CD4-positive, alpha-beta T cell treated with Interleukin-4 for 4 hours (primary cell): Measurements from ENCODE around the gene PLSCR3.

Source experiments
- DNase-seq: peaks from one replicate; pipeline ENCODE4 v3.0.0-alpha.2; 2020

PLSCR3 gene

DNA sequence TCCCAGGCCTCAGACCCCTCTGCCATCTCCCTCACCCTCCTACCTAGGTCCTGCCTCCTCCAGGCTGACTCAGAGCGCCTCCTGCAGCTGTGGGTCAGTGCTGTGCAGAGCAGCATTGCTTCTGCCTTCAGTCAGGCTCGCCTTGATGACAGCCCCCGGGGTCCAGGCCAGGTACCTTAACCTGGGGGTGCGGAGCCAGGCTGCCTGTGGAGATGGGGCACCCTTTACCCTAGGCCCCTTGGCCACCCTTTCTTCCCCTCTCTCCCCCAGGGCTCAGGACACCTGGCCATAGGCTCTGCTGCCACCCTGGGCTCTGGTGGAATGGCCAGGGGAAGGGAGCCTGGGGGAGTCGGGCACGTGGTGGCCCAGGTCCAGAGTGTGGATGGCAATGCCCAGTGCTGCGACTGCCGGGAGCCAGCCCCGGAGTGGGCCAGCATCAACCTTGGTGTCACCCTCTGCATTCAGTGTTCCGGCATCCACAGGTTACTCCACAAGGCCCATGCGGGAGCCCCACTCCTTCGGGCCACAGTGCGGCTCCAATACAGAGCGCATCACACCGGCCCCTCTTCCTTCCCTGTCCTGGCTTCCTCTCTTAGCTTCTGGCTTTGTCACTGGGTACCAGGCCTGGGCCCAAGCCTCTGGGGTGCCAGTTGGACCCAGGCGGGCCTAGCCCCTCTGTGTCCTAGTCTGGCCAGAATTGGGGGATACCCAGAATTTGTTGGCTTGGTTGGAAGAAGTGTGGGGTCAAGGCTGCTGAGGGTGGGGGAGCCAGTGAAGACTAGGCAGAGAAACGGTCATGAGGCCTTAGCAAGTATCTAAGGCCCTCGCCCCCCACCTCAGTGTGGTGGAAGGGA, 47.3 kb downstream of the PLSCR3 start:
- DNase-seq, result no peak

DNA sequence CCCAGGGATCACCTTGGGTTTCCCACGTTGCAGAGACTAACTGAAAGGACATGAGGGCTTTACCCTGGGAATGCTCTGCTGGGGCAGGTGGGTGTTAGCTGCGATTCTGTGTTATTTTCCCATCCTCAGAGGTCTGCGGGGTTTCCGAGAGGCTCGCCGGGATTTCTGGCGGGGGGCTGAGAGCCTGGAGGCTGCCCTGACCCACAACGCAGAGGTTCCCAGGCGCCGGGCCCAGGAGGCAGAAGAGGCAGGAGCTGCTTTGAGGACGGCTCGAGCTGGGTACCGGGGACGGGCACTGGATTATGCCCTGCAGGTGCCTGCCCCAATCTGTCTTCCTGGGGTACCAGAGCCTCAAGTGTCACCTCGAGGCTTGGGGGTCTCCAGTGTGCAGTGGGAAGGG, 51.1 kb downstream of the PLSCR3 start:
- DNase-seq, result no peak

DNA sequence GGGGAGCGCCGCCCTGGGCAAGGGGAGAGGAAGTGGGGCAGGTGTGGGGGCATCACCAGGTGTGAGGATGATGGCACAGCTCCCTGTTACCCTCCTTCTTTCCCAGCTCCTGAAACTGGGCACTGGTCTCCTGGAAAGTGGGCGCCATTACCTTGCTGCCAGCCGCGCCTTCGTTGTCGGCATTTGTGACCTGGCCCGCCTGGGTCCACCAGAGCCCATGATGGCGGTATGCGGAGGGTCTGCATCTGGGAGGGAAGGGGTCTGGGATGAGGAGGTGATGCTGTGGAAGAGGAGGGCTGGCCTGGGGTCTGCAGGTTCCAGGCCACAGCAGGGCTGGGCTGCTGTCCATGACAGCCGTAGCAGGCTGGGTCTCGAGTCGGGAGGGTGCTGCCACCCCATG, 52.5 kb downstream of the PLSCR3 start:
- no peak for DNase-seq

DNA sequence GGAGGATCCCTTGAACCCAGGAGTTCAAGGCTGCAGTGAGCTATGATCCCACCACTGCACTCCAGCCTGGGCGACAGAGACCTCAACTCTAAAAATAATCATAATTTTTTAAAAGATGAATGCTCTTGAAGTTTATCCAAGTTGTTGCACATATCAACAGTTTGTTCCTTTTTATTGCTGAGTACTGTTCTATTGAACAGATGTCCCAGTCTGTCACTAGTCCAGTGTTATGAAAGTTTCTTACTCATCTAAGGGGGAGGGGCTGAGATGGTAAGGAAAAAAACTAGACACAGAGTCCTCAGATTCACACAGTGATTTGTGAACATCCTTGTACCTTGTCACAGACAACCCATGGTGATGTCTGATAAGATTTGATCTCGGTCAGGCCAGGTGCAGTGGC, 54.1 kb downstream of the PLSCR3 start:
- DNase-seq, result no peak
